ENCODE results near the gene CREBZF. TPM values are rescaled to one million over a fixed set of nuclear protein-coding genes. Genes with fewer than 3 reads are reported as not detected.

The CREBZF gene
- total and polyA plus RNA-seq, 2 donors (not counting 1 experiment from before 2014, with no cell fraction given): 64.9 to 109 TPM

GRCh38 chr11:85679576-85679975 lies 14.6 kb upstream of the CREBZF start:
- H3K27me3 ChIP-seq (replicated peaks in 1 of 4; ENCODE audit: control extremely low read depth in 1 of 4, control insufficient read depth in 3 of 4, insufficient read depth in 4 of 4, low read length in 3 of 4): peaks cover 0 to 9% (median 0%) of the 10 kb centered on the region in 4 experiments
- peaks cover 9% of the 10 kb centered on the region for H3K27me3 Mint-ChIP-seq
- ATAC-seq (ENCODE audit: low read depth) (no peak), DNase-seq (no peak)
- H3K4me1 ChIP-seq (ENCODE audit: control insufficient read depth in 2 of 2, insufficient read depth in 2 of 2, low read length in 2 of 2): peaks cover 0 to 4% of the 10 kb centered on the region in 2 donors
- peaks cover 17% of the 10 kb centered on the region for H3K4me1 Mint-ChIP-seq
- H3K4me3 ChIP-seq (ENCODE audit: control extremely low read depth in 1 of 5, extremely low read depth in 1 of 5, insufficient read depth in 1 of 5, low read depth in 2 of 5, low read length in 4 of 5): no peak overlapping the region
- no CpG with 5 or more reads among the region's 4 CpGs for WGBS (ENCODE audit: insufficient coverage)
- H3K27ac ChIP-seq (ENCODE audit: low read length in 2 of 2): no peak overlapping the region
- no peak overlapping the region for H3K4me3 Mint-ChIP-seq
- H2AFZ ChIP-seq (ENCODE audit: insufficient read depth, low read depth, low read length, poor library complexity, severe bottlenecking): no peak overlapping the region
- peaks cover 3% of the 10 kb centered on the region for H3K79me2 ChIP-seq (ENCODE audit: control insufficient read depth, insufficient read depth, low read length)
- H3K9me3 Mint-ChIP-seq (ENCODE audit: insufficient read depth): no peaks in the 10 kb centered on the region
- POLR2A ChIA-PET: interaction anchor here (0.5 kb wide), 1 partner anchor 31 kb away, joined by 8 read pairs; no protein-coding TSS in a partner anchor
- no peak overlapping the region for H3K9ac ChIP-seq (ENCODE audit: low read length)
- H3K36me3 ChIP-seq (replicated peaks in 1 of 2; ENCODE audit: control extremely low read depth in 1 of 2, control insufficient read depth in 1 of 2, extremely low read depth in 1 of 2, insufficient read depth in 2 of 2, low read length in 1 of 2): no peaks in the 10 kb centered on the region
- H3K4me2 ChIP-seq (replicated peaks; ENCODE audit: low read depth, low read length, poor library complexity, severe bottlenecking): no peak overlapping the region
- no peaks in the 10 kb centered on the region for H3K9me3 ChIP-seq (ENCODE audit: control extremely low read depth in 1 of 3, control insufficient read depth in 2 of 3, insufficient read depth in 1 of 3, low read length in 2 of 3)
- intact Hi-C loops (cut with micrococcal nuclease): no loop called here
- no peak overlapping the region for H3K27ac Mint-ChIP-seq
- H4K20me1 ChIP-seq (ENCODE audit: control insufficient read depth, insufficient read depth, low read length, poor library complexity, severe bottlenecking): no peaks in the 10 kb centered on the region
- TF ChIP-seq, protein P1, sequence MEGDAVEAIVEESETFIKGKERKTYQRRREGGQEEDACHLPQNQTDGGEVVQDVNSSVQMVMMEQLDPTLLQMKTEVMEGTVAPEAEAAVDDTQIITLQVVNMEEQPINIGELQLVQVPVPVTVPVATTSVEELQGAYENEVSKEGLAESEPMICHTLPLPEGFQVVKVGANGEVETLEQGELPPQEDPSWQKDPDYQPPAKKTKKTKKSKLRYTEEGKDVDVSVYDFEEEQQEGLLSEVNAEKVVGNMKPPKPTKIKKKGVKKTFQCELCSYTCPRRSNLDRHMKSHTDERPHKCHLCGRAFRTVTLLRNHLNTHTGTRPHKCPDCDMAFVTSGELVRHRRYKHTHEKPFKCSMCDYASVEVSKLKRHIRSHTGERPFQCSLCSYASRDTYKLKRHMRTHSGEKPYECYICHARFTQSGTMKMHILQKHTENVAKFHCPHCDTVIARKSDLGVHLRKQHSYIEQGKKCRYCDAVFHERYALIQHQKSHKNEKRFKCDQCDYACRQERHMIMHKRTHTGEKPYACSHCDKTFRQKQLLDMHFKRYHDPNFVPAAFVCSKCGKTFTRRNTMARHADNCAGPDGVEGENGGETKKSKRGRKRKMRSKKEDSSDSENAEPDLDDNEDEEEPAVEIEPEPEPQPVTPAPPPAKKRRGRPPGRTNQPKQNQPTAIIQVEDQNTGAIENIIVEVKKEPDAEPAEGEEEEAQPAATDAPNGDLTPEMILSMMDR (IDR thresholded peaks at IDR 0.05): no peak
- no peak for TF ChIP-seq EZH2 (IDR thresholded peaks at IDR 0.05; ENCODE audit: borderline replicate concordance, insufficient read depth, low read depth, low read length, poor library complexity, severe bottlenecking)
- CTCF ChIA-PET: interaction anchor here (0.9 to 1.1 kb wide), 2 partner anchors 14 to 23 kb away, joined by 3 read pairs; partner anchors contain the start of gene CREBZF

GRCh38 chr11:85673393-85673792 lies 8.5 kb upstream of the CREBZF start:
- TF ChIP-seq, protein P1 (IDR thresholded peaks at IDR 0.05): no peak
- no peak for TF ChIP-seq EZH2 (IDR thresholded peaks at IDR 0.05; ENCODE audit: borderline replicate concordance, insufficient read depth, low read depth, low read length, poor library complexity, severe bottlenecking)
- Histone ChIP-seq H2AFZ (ENCODE audit: insufficient read depth, low read depth, low read length, poor library complexity, severe bottlenecking) (no peak overlapping the region), H3K9ac (ENCODE audit: low read length) (no peak overlapping the region), H3K4me1 (ENCODE audit: control insufficient read depth in 2 of 2, insufficient read depth in 2 of 2, low read length in 2 of 2) (no peaks in the 10 kb centered on the region), H3K4me3 (ENCODE audit: control extremely low read depth in 1 of 5, extremely low read depth in 1 of 5, insufficient read depth in 1 of 5, low read depth in 2 of 5, low read length in 4 of 5) (no peak overlapping the region), H3K36me3 (replicated peaks in 1 of 2; ENCODE audit: control extremely low read depth in 1 of 2, control insufficient read depth in 1 of 2, extremely low read depth in 1 of 2, insufficient read depth in 2 of 2, low read length in 1 of 2) (no peaks in the 10 kb centered on the region), H3K79me2 (ENCODE audit: control insufficient read depth, insufficient read depth, low read length) (no peaks in the 10 kb centered on the region), H3K27ac (ENCODE audit: low read length in 2 of 2) (no peak overlapping the region), H3K27me3 (replicated peaks in 1 of 4; ENCODE audit: control extremely low read depth in 1 of 4, control insufficient read depth in 3 of 4, insufficient read depth in 4 of 4, low read length in 3 of 4) (no peaks in the 10 kb centered on the region), H3K9me3 (ENCODE audit: control extremely low read depth in 1 of 3, control insufficient read depth in 2 of 3, insufficient read depth in 1 of 3, low read length in 2 of 3) (peaks cover 0 to 3% (median 0%) of the 10 kb centered on the region in 3 donors), H3K4me2 (replicated peaks; ENCODE audit: low read depth, low read length, poor library complexity, severe bottlenecking) (no peak overlapping the region), H4K20me1 (ENCODE audit: control insufficient read depth, insufficient read depth, low read length, poor library complexity, severe bottlenecking) (no peaks in the 10 kb centered on the region)
- intact Hi-C loops (cut with micrococcal nuclease): no loop called here
- ChIA-PET POLR2A (no interaction called here), CTCF (no interaction called here)
- Mint-ChIP-seq H3K9me3 (ENCODE audit: insufficient read depth) (no peaks in the 10 kb centered on the region), H3K27me3 (no peaks in the 10 kb centered on the region), H3K4me1 (no peaks in the 10 kb centered on the region), H3K27ac (no peak overlapping the region), H3K4me3 (no peak overlapping the region)
- whole genome bisulfite sequencing (ENCODE audit: insufficient coverage): no CpG with 5 or more reads among the region's 3 CpGs
- DNase-seq (no peak), ATAC-seq (ENCODE audit: low read depth) (no peak)

Measured in B cell (primary cell).